Vagina (tissue), 2 donors: ENCODE data around the gene KTN1.

Experiments used
- CTCF ChIP-seq, 3 experiments: fragments of 450-650 bp in 2 of 3; fragments of 200-600 bp in 1 of 3; sonication (generic) in 1 of 3; IDR thresholded peaks; one replicate each; pipeline ENCODE4 v1.5.1; 2017 to 2019; ENCODE audit warnings: antibody characterized with exemption in 3 of 3, mild to moderate bottlenecking in 2 of 3, moderate library complexity in 2 of 3
- POLR2A ChIP-seq, 2 donors: fragments of 450-650 bp; IDR thresholded peaks; one replicate each; pipeline ENCODE4 v1.6.1; 2017; ENCODE audit warnings: antibody characterized with exemption in 2 of 2, mild to moderate bottlenecking in 2 of 2, moderate library complexity in 2 of 2
- POLR2AphosphoS5 ChIP-seq, 2 donors: sonication (generic); formaldehyde crosslinking; IDR thresholded peaks; one replicate each; pipeline ENCODE4 v1.9.0; 2017; ENCODE audit warnings: antibody characterized with exemption in 2 of 2, mild to moderate bottlenecking in 2 of 2, low read depth in 1 of 2; ENCODE audit not compliant: insufficient read depth in 1 of 2

GRCh38 chr14:55572578-55572977, 7.4 kb upstream of the KTN1 start:
- TF ChIP-seq POLR2A (IDR thresholded peaks at IDR 0.05) (no peak), POLR2AphosphoS5 (IDR thresholded peaks at IDR 0.05; ENCODE audit: insufficient read depth in 1 of 2, low read depth in 1 of 2) (no peak), CTCF (IDR thresholded peaks at IDR 0.05) (no peak)
